Dendritic cell treated with granulocyte-macrophage colony-stimulating factor and Interleukin-4, amounts not matched to agents 40 ng/mL and 50 ng/mL, for 4 days (primary cell): Measurements from ENCODE around the gene GBA2.

ENCODE experiments used
- H3K27ac Mint-ChIP-seq: one replicate; pipeline ENCODE4 v1.8.0; 2022; ENCODE audit warnings: mild to moderate bottlenecking, mixed read lengths
- H3K27me3 Mint-ChIP-seq: one replicate; pipeline ENCODE4 v1.8.0; 2022; ENCODE audit warnings: mild to moderate bottlenecking, mixed read lengths
- H3K36me3 Mint-ChIP-seq: one replicate; pipeline ENCODE4 v1.8.0; 2022; ENCODE audit warnings: low read depth, mixed read lengths
- H3K4me1 Mint-ChIP-seq: one replicate; pipeline ENCODE4 v1.8.0; 2022; ENCODE audit warnings: low read depth, mixed read lengths
- H3K4me3 Mint-ChIP-seq: one replicate; pipeline ENCODE4 v1.8.0; 2022; ENCODE audit warnings: mild to moderate bottlenecking, moderate library complexity, mixed read lengths
- H3K9me3 Mint-ChIP-seq: one replicate; pipeline ENCODE4 v1.8.0; 2022; ENCODE audit warnings: mixed read lengths
- intact Hi-C: fragments of 100-400 bp; cut with micrococcal nuclease; formaldehyde crosslinking; loops from one replicate; pipeline ENCODE4 v1.15.0; 2022

The GBA2 gene

GRCh38 chr9:35740243-35740642 lies 8.8 kb downstream of the GBA2 start:
- Mint-ChIP-seq H3K27ac (no peak overlapping the region), H3K36me3 (peaks cover 96% of the 10 kb centered on the region), H3K9me3 (no peaks in the 10 kb centered on the region), H3K4me3 (no peak overlapping the region), H3K4me1 (peaks cover 50% of the 10 kb centered on the region), H3K27me3 (no peaks in the 10 kb centered on the region)
- intact Hi-C loops = no loop called here

DNA sequence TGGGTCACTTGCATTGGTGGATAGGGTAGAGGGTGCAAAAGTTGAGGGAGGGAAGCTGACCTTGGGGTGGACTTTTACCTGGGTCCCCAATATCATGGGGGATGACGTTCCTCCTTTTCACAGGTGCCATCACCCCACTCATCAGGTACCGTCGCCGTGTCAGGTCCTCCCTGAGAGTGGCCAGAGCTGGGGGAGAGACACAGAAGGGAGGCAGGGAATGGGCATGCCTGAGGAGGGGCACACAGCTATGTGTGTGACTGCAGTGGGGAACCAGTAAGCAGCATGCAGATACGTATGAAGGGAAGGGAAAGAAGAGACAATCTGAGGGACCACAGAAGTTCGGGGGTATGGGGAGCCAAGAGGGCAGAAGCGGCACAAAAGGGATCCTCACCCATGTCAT lies 10.1 kb downstream of the GBA2 start:
- intact Hi-C loops = no loop called here
- Mint-ChIP-seq H3K4me1 (peaks cover 44% of the 10 kb centered on the region), H3K9me3 (no peaks in the 10 kb centered on the region), H3K4me3 (no peak overlapping the region), H3K27me3 (no peaks in the 10 kb centered on the region), H3K36me3 (peaks cover 89% of the 10 kb centered on the region), H3K27ac (no peak overlapping the region)

DNA sequence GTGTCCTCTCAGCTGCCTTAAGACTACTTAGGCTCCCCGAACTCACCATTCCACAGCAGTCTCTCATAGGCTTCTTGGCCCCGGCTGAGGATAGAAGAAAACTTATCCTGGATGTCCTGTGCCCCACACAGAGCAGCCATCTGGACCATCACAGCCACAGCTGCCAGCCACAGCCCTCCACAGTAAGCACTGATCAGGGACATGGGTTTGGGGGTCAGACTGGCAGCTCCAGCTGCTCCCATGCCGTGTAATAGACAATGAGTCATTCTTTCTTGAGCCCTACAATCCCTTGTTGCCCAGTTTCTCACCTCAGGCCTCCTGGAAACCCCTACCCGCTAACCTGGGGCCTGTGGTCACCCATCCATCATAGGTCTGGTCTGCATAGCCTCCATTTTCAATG lies 10.8 kb downstream of the GBA2 start:
- no peak overlapping the region for H3K4me3 Mint-ChIP-seq
- peaks cover 38% of the 10 kb centered on the region for H3K4me1 Mint-ChIP-seq
- no peak overlapping the region for H3K27ac Mint-ChIP-seq
- no peaks in the 10 kb centered on the region for H3K9me3 Mint-ChIP-seq
- intact Hi-C loops = no loop called here
- peaks cover 82% of the 10 kb centered on the region for H3K36me3 Mint-ChIP-seq
- no peaks in the 10 kb centered on the region for H3K27me3 Mint-ChIP-seq

GRCh38 chr9:35737143-35737542 lies 11.9 kb downstream of the GBA2 start:
- intact Hi-C loops = loop anchor here (2.0 kb wide), 1 partner anchor 78 kb away; the partner anchor contains the start of gene HINT2
- H3K4me3 Mint-ChIP-seq = no peak overlapping the region
- no peaks in the 10 kb centered on the region for H3K27me3 Mint-ChIP-seq

GRCh38 chr9:35736201-35736633 lies 12.8 kb downstream of the GBA2 start:
- H3K27ac Mint-ChIP-seq = no peak overlapping the region
- peaks cover 32% of the 10 kb centered on the region for H3K4me1 Mint-ChIP-seq
- intact Hi-C loops = loop anchor here (2.0 kb wide), 1 partner anchor 79 kb away; the partner anchor contains the start of gene HINT2
- no peaks in the 10 kb centered on the region for H3K27me3 Mint-ChIP-seq
- H3K4me3 Mint-ChIP-seq = no peak overlapping the region
- peaks cover 74% of the 10 kb centered on the region for H3K36me3 Mint-ChIP-seq
- H3K9me3 Mint-ChIP-seq = no peaks in the 10 kb centered on the region

More at GRCh38 chr9:35737143-35737542, 11.9 kb downstream of the GBA2 start:
- Mint-ChIP-seq H3K4me1 (peaks cover 38% of the 10 kb centered on the region), H3K36me3 (peaks cover 75% of the 10 kb centered on the region), H3K27ac (no peak overlapping the region), H3K9me3 (no peaks in the 10 kb centered on the region)

DNA sequence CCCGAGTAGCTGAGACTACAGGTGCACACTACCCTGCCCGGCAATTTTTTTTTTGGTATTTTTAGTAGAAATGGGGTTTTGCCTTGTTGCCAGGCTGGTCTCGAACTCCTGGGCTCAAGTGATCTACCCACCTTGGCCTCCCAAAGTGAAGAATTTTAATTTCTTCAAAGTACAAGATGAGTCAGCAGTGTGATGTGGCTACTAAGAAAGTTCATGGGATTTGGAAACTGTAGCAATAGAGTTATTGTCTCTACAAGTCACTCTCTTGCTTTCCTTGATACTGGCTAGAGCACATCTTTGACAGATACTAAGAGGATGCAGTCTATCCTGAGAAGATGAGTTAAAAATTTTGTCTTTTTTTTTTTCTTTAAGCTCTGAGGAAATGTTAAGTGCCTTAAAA lies 14.9 kb downstream of the GBA2 start:
- Mint-ChIP-seq H3K27me3 (no peaks in the 10 kb centered on the region), H3K4me1 (peaks cover 32% of the 10 kb centered on the region), H3K36me3 (peaks cover 55% of the 10 kb centered on the region), H3K4me3 (no peak overlapping the region), H3K27ac (no peak overlapping the region), H3K9me3 (no peaks in the 10 kb centered on the region)
- intact Hi-C loops = loop anchor here (5.0 kb wide), 1 partner anchor 632 kb away; the partner anchor contains the start of gene STOML2

- H3K4me3 Mint-ChIP-seq = no peak overlapping the region
- H3K36me3 Mint-ChIP-seq = peaks cover 44% of the 10 kb centered on the region
- no peaks in the 10 kb centered on the region for H3K27me3 Mint-ChIP-seq
- intact Hi-C loops = loop anchor here (1.0 to 5.0 kb wide), 5 partner anchors 10 to 631 kb away; partner anchors contain the start of gene STOML2
- H3K9me3 Mint-ChIP-seq = no peaks in the 10 kb centered on the region
- H3K27ac Mint-ChIP-seq = no peak overlapping the region
- H3K4me1 Mint-ChIP-seq = peaks cover 32% of the 10 kb centered on the region
Observed at GRCh38 chr9:35732800-35733541, 16.1 kb downstream of the GBA2 start.

DNA sequence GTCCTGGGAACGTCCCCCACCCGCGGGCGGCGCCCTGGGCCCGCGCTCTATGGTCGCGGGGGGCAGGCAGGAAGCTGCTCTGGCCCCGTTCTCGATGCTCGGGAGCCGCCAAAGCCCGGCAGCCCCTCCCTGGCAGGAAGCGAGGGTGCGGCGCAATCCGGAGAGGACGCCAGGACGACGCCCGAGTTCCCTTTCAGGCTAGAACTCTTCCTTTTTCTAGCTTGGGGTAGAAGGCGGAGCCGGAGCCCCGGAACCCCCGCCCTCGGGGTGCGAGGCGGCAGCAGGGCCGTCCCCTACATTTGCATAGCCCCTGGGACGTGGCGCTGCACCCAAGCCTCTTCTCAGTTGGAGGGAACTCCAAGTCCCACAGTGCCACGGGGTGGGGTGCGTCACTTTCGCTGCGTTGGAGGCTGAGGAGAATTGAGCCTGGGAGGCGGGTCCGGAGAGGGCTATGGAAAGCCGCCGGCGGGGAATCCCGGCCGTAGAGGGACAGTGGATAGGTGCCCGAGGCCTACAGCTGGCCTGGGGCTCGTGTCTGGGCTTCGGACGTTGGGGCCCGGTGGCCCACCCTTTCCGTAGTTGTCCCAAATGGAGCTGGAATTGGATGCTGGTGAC lies 16.7 kb downstream of the GBA2 start, which contains the start of the genes CREB3 and TLN1:
TSS of gene CREB3 (plus strand) at position 482 of the 615 bp plus-strand sequence. CDS start at position 589, 107 bp downstream.
TSS of gene TLN1 (minus strand) at position 11 of the 615 bp plus-strand sequence. CDS start 6,501 bp downstream, outside the sequence.
- Mint-ChIP-seq H3K36me3 (peaks cover 37% of the 10 kb centered on the region), H3K27ac (no peak within 1 kb of the TSS), H3K4me1 (peaks cover 28% of the 10 kb centered on the region)

GRCh38 chr9:35731415-35732184 lies 17.4 kb downstream of the GBA2 start:
- Mint-ChIP-seq H3K4me1 (peaks cover 26% of the 10 kb centered on the region), H3K4me3 (no peak overlapping the region)

More for the DNA sequence above, 16.7 kb downstream of the GBA2 start, which contains the start of the genes CREB3 and TLN1:
- H3K9me3 Mint-ChIP-seq = no peaks in the 10 kb centered on the region
- no peak within 1 kb of the TSS for H3K4me3 Mint-ChIP-seq
- no peaks in the 10 kb centered on the region for H3K27me3 Mint-ChIP-seq
- intact Hi-C loops = loop anchor here (1.0 to 5.0 kb wide), 3 partner anchors 86 to 630 kb away; partner anchors contain the start of gene STOML2

GRCh38 chr9:35730486-35730854 lies 18.6 kb downstream of the GBA2 start:
- Mint-ChIP-seq H3K9me3 (no peaks in the 10 kb centered on the region), H3K27ac (no peak overlapping the region), H3K36me3 (peaks cover 19% of the 10 kb centered on the region), H3K4me3 (no peak overlapping the region), H3K4me1 (peaks cover 16% of the 10 kb centered on the region), H3K27me3 (no peaks in the 10 kb centered on the region)
- intact Hi-C loops = loop anchor here (5.0 kb wide), 1 partner anchor 628 kb away; the partner anchor contains the start of gene STOML2

More at GRCh38 chr9:35731415-35732184, 17.4 kb downstream of the GBA2 start:
- intact Hi-C loops = loop anchor here (1.0 to 5.0 kb wide), 3 partner anchors 85 to 629 kb away; partner anchors contain the start of gene STOML2
- no peaks in the 10 kb centered on the region for H3K9me3 Mint-ChIP-seq
- H3K36me3 Mint-ChIP-seq = peaks cover 30% of the 10 kb centered on the region
- H3K27me3 Mint-ChIP-seq = no peaks in the 10 kb centered on the region
- H3K27ac Mint-ChIP-seq = no peak overlapping the region

GRCh38 chr9:35729700-35730485 lies 19.1 kb downstream of the GBA2 start:
- Mint-ChIP-seq H3K27ac (no peak overlapping the region), H3K4me3 (no peak overlapping the region), H3K9me3 (no peaks in the 10 kb centered on the region), H3K4me1 (peaks cover 10% of the 10 kb centered on the region), H3K36me3 (peaks cover 13% of the 10 kb centered on the region), H3K27me3 (no peaks in the 10 kb centered on the region)
- intact Hi-C loops = loop anchor here (5.0 kb wide), 1 partner anchor 628 kb away; the partner anchor contains the start of gene STOML2

GRCh38 chr9:35729101-35729500 lies 19.9 kb downstream of the GBA2 start:
- H3K4me1 Mint-ChIP-seq = peaks cover 9% of the 10 kb centered on the region
- H3K36me3 Mint-ChIP-seq = peaks cover 10% of the 10 kb centered on the region
- no peaks in the 10 kb centered on the region for H3K27me3 Mint-ChIP-seq
- no peak overlapping the region for H3K4me3 Mint-ChIP-seq
- H3K9me3 Mint-ChIP-seq = no peaks in the 10 kb centered on the region
- intact Hi-C loops = no loop called here
- H3K27ac Mint-ChIP-seq = no peak overlapping the region
